ENCODE measurements around the gene PRAMEF14.
"Not testable (repeated sequence)": the region's sequence is repeated elsewhere in the genome, so short reads cannot be mapped to it uniquely, and the experiment has no call there.

Gene PRAMEF14, protein sequence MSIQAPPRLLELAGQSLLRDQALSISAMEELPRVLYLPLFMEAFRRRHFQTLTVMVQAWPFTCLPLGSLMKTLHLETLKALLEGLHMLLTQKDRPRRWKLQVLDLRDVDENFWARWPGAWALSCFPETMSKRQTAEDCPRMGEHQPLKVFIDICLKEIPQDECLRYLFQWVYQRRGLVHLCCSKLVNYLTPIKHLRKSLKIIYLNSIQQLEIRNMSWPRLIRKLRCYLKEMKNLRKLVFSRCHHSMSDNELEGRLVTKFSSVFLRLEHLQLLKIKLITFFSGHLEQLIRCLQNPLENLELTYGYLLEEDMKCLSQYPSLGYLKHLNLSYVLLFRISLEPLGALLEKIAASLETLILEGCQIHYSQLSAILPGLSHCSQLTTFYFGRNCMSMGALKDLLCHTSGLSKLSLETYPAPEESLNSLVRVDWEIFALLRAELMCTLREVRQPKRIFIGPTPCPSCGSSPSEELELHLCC

DNA sequence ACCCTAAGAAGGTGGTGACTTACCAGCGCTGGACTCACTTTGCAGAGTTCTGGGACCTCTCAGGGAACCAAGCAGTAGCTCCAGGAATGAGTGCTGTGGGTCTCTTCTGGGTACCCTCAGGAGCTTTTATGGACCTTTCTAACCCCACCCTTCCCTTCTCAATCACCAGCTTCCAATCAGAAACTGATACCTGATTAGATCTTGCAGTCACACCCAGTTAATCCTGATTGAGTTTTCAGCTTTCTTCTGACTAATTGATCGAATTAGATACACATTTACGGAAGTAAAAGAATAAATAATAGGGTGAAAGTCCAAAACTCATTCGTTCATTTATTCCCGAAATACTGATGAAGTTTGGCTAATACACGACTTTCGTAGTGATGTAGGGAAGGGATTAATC, at the start of gene PRAMEF14:
PRAMEF14 (minus strand) TSS at position 101 of the 400 bp plus-strand sequence. CDS start 1,820 bp downstream, outside the sequence.
- not testable (repeated sequence) for DNase-seq (ENCODE audit: low read depth, low spot score)

DNA sequence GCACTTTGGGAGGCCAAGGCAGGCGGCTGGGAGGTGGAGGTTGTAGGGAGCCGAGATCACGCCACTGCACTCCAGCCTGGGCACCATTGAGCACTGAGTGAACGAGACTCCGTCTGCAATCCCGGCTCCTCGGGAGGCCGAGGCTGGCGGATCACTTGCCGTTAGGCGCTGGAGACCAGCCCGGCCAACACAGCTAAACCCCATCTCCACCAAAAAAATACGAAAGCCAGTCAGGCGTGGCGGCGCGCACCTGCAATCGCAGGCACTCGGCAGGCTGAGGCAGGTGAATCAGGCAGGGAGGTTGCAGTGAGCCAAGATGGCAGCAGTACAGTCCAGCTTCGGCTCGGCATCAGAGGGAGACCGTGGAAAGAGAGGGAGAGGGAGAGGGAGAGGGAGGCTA, 48.4 kb upstream of the PRAMEF14 start:
- DNase-seq (ENCODE audit: low read depth, low spot score): not testable (repeated sequence)

DNA sequence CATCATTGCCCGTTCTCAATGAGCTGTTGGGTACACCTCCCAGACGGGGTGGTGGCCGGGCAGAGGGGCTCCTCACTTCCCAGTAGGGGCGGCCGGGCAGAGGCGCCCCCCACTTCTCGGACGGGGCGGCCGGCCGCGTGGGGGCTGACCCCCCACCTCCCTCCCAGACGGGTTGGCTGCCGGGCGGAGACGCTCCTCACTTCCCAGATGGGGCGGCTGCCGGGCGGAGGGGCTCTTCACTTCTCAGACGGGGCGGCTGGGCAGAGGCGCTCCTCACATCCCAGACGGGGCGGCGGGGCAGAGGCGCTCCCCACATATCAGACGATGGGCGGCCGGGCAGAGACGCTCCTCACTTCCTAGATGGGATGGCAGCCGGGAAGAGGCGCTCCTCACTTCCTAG, 47.8 kb upstream of the PRAMEF14 start:
- not testable (repeated sequence) for DNase-seq (ENCODE audit: low read depth, low spot score)

DNA sequence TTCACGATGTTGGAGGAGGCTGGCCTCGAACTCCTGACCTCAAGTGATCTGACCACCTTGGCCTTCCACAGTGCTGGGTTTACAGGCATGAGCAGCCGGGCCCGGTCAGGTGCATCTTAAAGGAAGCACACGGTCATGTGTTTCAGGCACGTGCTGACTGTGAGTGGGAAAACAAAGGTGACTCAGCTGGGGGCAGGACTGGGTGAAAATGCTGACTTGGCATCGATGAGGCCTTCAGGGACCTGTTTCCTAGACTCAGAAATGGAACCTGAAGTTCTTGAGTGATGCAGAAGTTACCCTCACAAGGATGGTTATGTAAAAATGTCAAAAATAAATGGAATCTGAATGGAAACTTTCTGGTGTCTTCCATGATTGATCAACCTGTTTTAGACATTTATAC, 46.1 kb upstream of the PRAMEF14 start:
- DNase-seq (ENCODE audit: low read depth, low spot score): not testable (repeated sequence)

DNA sequence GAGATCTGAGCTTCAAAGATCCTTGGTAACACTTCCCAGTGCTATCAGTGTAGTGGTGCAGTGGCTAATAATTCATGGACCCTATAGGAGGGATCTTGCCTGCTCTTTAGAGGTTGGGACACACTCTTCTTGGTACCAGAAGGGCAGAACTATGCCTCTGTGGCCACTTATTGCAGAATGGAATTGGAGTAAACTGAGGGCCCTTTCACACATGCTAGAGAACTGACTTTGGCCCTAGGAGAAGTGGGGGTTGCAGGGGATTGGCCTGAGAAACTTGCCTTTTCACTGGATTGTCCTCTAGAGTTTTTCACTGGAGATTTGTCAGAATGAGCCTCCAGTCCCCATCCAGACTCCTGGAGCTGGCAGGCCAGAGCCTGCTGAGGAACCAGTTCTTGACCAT, 42.4 kb upstream of the PRAMEF14 start, which contains the start of gene PRAMEF17:
PRAMEF17 (plus strand) TSS at position 301 of the 400 bp plus-strand sequence; CDS start at position 327, 26 bp downstream.
- not testable (repeated sequence) for DNase-seq (ENCODE audit: low read depth, low spot score)

DNA sequence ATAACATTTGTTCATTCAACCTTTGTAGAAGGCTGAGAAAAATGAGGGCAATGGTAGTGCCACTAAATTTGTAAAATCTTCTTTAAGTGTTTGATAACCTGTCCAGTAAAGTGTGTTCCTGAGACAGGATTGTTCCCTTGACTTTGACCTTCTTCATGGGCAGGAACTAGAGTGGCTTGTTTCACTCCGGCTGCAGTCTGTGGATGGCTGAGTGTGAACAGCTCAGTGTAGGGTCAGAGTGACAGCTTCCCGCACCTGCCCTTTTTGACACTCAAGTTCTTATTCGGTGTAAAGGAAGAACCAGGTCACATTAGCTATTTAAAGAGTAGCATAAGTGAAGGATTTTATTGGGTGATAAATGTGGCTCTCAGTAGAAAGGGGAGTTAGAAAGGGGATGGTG, 33.4 kb upstream of the PRAMEF14 start:
- DNase-seq (ENCODE audit: low read depth, low spot score): not testable (repeated sequence)

DNA sequence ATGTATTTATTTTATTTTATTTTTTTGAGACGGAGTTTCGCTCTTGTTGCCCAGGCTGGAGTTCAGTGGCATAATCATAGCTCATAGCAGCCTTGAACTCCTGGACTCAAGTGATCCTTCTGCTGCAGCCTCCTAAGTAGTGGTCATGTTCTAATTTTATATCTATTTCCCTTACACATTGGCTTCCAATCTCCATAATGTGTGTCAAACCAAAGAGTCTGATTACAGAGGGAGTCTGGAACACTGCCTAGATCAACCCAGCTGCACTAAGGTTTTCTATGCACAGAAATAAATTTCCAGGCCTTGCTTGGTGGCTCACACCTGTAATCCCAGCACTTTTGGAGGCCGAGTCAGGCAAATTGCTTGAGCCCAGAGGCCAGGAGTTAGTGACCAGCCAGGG, 32.0 kb upstream of the PRAMEF14 start:
- DNase-seq (ENCODE audit: low read depth, low spot score): not testable (repeated sequence)

DNA sequence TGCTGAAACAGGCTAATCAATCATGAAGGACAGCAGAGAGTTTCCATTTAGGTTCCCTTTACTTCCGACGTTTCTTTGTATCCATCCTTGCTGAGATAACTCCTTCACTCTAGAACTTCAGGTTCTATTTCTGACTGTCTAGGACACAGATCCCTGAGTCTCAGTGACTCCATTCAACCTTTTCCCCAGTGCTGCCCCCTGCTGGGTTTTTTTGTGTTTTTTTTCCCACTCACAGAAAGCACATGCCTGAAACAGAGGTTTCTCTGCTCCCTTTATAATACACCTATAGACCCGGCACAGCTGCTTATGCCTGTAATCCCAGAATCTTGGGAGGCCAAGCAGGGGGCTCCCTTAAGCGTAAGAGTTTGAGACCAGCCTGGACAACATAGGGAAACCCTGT, 21.6 kb upstream of the PRAMEF14 start:
- DNase-seq (ENCODE audit: low read depth, low spot score): not testable (repeated sequence)

DNA sequence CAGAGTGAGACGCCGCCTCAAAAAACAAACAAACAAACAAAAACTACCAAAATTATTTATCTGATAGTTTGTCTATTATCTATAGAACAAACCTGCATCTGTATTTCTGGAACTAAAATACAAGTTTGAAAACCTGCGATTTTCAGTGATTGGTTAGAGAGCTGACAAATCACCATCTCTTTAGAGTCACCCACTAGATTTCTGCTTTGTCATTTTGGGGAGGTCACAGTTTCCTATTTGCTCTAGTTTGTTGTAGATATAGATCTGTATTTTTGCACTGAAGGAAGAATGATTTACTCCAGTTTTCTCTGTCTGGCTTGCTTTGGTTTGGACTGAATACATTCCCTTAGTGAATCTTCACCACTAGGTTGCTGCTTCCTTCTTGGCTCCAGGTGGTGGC, 19.6 kb upstream of the PRAMEF14 start:
- DNase-seq (ENCODE audit: low read depth, low spot score): not testable (repeated sequence)

DNA sequence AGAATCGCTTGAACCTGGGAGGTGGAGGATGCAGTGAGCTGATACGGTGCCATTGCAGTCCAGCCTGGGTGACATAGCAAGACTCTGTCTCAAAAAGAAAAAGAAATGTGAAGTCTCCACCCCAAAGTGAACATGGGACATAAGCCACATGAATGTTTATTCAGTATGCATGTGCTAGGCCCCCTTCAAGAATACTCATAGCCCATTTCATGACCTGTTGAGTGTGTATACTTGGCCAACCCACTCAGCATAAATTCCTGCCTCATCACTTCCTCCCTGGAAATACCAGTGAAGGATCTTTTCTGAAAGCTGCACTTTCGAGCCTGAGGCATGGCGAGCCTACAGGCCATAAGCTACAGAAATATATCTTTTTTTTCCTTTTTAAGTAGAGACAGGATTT, 18.0 kb upstream of the PRAMEF14 start:
- DNase-seq (ENCODE audit: low read depth, low spot score): not testable (repeated sequence)

DNA sequence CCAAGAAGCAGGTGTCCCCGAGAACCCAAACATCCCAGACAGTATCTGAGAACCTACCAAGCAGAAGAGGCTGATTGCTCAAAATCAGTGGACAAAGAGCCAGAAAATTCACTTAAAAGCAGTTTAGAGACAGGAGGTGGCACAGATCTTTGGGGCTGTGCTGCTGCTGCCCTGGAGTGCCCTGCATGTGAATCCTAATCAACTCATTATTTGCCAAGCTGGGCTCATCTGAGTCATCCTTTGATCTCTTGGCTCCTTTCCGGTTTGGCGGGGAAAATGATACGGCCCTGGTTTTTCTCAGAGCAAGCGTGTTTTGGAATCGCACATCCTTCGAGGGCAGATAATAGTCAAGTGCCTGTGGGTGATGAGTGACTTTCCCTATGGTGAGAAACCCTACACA, 15.4 kb upstream of the PRAMEF14 start:
- DNase-seq (ENCODE audit: low read depth, low spot score): not testable (repeated sequence)

DNA sequence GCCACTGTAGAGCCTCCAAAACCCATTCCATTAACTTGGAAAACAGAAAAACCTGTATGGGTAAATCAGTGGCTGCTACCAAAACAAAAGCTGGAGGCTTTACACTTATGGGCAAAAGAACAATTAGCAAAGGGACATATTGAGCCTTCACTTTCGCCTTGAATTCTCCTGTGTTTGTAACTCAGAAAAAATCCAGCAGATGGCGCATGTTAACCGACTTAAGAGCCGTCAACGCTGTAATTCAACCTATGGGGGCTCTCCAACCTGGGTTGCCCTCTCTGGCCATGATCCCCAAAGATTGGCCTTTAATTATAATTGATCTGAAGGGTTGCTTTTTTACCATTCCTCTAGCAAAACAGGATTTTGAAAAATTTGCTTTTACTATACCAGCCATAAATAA, 9.8 kb upstream of the PRAMEF14 start:
- DNase-seq (ENCODE audit: low read depth, low spot score): peak; percentile 58

DNA sequence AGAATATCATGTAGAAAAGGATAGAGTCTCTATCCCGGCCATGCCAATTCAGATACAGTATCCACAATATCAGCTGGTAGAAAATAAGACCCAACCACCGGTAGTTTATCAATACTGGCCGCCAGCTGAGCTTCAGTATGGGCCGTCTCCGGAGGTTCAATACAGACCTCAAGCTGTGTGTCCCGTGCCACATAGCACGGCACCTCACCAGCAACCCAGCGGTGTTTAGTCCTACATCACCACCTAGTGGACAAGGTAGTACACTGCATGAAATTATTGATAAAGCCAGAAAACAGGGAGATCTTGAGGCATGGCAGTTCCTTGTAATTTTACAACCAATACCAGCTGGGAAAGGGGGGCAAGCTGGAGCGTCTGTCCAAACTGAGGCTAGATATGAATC, 7.5 kb upstream of the PRAMEF14 start:
- DNase-seq (ENCODE audit: low read depth, low spot score): not testable (repeated sequence)

DNA sequence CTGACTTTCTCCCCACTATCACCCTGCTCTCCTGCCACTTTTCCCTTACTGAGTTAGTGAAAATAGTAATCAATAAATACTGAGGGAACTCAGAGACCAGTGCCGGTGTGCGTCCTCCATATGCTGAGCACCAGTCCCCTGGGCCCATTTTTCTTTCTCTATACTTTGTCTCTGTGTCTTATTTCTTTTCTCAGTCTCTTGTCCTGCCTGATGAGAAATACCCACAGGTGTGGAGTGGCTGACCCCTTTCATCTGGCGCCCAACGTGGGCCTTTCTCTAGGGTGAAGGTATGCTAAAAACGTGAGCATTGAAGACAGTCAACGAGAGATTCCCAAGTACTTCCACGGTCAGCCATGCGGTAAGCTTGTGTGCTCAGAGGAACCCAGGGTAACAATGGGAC, 6.5 kb upstream of the PRAMEF14 start:
- peak; percentile 11 for DNase-seq (ENCODE audit: low read depth, low spot score)

DNA sequence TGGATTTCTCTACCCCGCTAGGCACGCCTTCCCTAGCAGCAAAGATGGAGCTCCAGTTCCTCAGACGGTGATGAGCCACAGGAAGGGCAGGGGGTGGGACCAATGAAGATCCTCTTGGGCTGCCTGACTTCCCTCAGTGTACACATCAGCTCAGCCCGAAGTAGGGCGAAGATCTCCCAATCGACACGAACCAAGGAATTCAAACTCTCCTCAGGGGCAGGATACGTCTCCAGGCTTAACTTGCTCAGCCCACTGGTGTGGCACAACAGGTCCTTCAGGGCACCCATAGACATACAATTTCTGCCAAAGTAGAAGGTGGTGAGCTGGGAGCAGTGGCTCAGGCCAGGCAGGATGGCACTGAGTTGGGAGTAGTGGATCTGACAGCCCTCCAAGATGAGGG, 4.4 kb downstream of the PRAMEF14 start:
- DNase-seq (ENCODE audit: low read depth, low spot score): not testable (repeated sequence)

DNA sequence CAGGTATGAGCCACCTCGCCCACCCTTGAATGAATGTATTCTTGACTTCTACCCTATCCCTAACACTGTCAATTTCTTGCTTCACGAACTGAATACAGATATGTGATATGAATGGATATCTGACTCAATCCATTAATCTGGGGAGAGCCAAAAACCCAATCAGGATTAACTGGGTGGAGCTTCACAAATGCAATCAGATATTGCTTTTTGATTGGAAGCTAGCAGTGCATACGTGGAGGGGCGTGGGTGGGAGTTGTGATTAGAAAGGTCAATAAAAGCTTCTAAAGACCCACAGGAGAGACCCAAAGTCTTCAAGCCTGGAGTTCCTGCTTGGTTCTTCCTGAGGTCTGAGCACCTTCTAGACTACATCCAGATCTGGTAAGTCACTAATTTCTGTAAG, 31.7 kb downstream of the PRAMEF14 start, which contains the start of gene PRAMEF15:
PRAMEF15 (plus strand) TSS at position 301 of the 400 bp plus-strand sequence. CDS start 2,827 bp downstream, outside the sequence.
- not testable (repeated sequence) for DNase-seq (ENCODE audit: low read depth, low spot score)

DNA sequence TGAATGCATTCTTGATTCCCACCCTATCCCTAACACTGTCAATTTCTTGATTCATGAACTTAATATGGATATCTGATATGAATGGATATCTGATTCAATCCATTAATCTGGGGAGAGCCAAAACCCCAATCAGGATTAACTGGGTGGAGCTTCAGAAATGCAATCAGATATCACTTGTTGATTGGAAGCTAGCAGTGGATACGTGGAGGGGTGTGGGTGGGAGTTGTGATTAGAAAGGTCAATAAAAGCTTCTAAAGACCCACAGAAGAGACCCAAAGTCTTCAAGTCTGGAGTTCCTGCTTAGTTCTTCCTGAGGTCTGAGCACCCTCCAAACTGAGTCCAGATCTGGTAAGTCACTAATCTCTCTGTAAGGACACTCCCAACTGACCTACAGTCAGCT, 43.7 kb downstream of the PRAMEF14 start, which contains the start of gene PRAMEF33:
PRAMEF33 (plus strand) TSS at position 301 of the 400 bp plus-strand sequence. CDS start 2,416 bp downstream, outside the sequence.
- not testable (repeated sequence) for DNase-seq (ENCODE audit: low read depth, low spot score)

DNA sequence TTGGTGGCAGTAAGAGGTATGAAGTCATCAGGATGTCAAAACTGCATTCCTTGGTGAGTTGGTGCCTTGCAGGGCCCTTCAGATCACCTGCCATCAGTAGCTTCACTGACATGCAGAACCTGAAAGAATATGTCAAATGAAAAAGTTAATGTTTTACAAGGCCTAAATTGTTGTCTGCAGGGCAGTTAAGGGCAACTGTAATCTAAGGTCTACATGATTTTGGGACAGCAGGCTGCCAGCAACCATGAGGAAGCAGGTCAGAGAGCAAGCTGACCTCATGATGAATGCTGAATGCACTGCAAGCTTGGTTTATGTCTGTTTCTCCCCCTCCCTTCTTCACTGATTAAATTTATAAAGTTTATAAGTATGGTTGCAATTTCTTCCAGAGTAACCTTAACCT, 44.7 kb downstream of the PRAMEF14 start:
- not testable (repeated sequence) for DNase-seq (ENCODE audit: low read depth, low spot score)

DNA sequence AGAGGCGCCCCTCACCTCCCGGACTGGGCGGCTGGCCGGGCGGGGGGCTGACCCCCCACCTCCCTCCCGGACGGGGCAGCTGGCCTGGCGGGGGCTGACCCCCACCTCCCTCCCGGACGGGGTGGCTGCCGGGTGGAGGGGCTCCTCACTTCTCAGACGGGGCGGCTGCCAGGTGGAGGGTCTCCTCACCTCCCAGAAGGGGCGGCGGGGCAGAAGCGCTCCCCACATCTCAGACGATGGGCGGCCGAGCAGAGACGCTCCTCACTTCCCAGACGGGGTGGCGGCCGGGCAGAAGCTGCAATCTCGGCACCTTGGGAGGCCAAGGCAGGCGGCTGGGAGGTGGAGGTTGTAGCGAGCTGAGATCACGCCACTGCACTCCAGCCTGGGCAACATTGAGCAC, 48.2 kb downstream of the PRAMEF14 start:
- not testable (repeated sequence) for DNase-seq (ENCODE audit: low read depth, low spot score)

DNA sequence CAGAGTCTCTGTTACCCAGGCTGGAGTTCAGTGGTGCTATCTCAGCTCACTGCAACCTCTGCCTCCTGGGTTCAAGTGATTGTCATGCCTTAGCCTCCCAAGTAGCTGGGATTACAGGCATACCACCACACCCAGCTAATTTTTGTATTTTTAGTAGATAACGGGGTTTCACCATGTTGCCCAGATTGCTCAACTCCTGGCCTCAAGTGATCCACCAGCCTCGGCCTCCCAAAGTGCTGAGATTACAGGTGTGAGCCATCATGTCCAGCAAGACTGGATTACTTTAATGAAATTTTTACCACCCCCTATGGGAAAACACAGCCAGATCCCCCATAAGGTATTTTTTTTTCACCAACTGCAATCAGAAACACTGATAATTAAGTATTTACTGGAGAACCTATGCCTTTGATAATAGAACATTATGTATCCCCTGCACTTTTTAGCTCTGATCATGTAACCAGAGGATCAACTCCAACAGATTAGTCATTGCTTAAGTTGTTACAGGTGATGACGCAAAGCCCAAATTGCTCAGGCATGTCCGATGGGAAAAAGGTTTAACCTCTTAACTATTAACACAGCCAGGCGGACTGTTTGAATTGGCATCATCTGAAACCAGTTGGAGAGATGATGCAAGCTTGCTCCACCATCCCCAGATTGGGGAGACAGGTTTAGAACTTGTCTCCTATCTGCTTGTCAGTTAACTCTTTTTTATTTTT, 49.6 kb downstream of the PRAMEF14 start:
- not testable (repeated sequence) for DNase-seq (ENCODE audit: low read depth, low spot score)
